Endodermal cell (in vitro differentiated cells): ENCODE data around the gene TRIP4. TPM values are rescaled to one million over a fixed set of nuclear protein-coding genes. Genes with fewer than 3 reads are reported as not detected.

Experiments
- DNase-seq: peaks from one replicate; pipeline ENCODE4 v3.0.0-alpha.2; 2017
- H3K27ac ChIP-seq: 2 replicates; pipeline ENCODE4 v1.5.1; 2013; ENCODE audit warnings: mild to moderate bottlenecking, low read depth, low read length, moderate library complexity
- H3K27me3 ChIP-seq: 2 replicates; pipeline ENCODE4 v1.6.1; 2013; ENCODE audit warnings: mild to moderate bottlenecking, low read length, moderate library complexity; ENCODE audit not compliant: insufficient read depth, control insufficient read depth, poor library complexity, severe bottlenecking
- H3K36me3 ChIP-seq: 2 replicates; pipeline ENCODE4 v1.7.0; 2013; ENCODE audit warnings: mild to moderate bottlenecking, low read length, moderate library complexity; ENCODE audit not compliant: control insufficient read depth, insufficient read depth
- H3K4me1 ChIP-seq: one replicate; pipeline ENCODE4 v1.7.0; 2013; ENCODE audit warnings: low read length; ENCODE audit not compliant: control insufficient read depth, insufficient read depth
- H3K4me3 ChIP-seq: 2 replicates; pipeline ENCODE4 v1.5.1; 2013; ENCODE audit warnings: mild to moderate bottlenecking, low read length, moderate library complexity
- H3K9ac ChIP-seq: 2 replicates; pipeline ENCODE4 v1.6.1; 2013; ENCODE audit warnings: mild to moderate bottlenecking, low read length, moderate library complexity; ENCODE audit not compliant: poor library complexity, severe bottlenecking; ENCODE audit errors: extremely low read depth
- H3K9me3 ChIP-seq: 2 replicates; pipeline ENCODE4 v1.6.1; 2013; ENCODE audit warnings: mild to moderate bottlenecking, low read length, moderate library complexity; ENCODE audit not compliant: control insufficient read depth
- H3K27ac Mint-ChIP-seq: 2 replicates; pipeline ENCODE4 v1.8.0; 2020; ENCODE audit warnings: mixed read lengths
- H3K27me3 Mint-ChIP-seq: 2 replicates; pipeline ENCODE4 v1.8.0; 2021; ENCODE audit warnings: mild to moderate bottlenecking, mixed read lengths; ENCODE audit not compliant: insufficient read depth
- H3K36me3 Mint-ChIP-seq: 2 replicates; pipeline ENCODE4 v1.8.0; 2020; ENCODE audit warnings: low read depth, mixed read lengths
- H3K4me1 Mint-ChIP-seq: 2 replicates; pipeline ENCODE4 v1.8.0; 2020; ENCODE audit warnings: mixed read lengths
- H3K4me3 Mint-ChIP-seq: 2 replicates; pipeline ENCODE4 v1.8.0; 2020; ENCODE audit warnings: mild to moderate bottlenecking, moderate library complexity, mixed read lengths
- H3K9me3 Mint-ChIP-seq: 2 replicates; pipeline ENCODE4 v1.8.0; 2020; ENCODE audit warnings: mild to moderate bottlenecking, mixed read lengths
- WGBS, 2 experiments: methylation state at CpG; one replicate each; pipeline versions ENCODE4 v1.1.5 to v1.1.7; 2013; ENCODE audit warnings: missing lambda C conversion rate in 2 of 2, mixed read lengths in 1 of 2; ENCODE audit not compliant: insufficient coverage in 1 of 2, insufficient read length in 1 of 2; 5-methylcytosine and 5-hydroxymethylcytosine counted together
- total RNA-seq, 2 donors: library from RNA; stranded (reverse); fragmentation: NEBNext Ultra II Directional in 1 of 2; extraction: Animal tissue kit (Norgen Biotek cat#: 25700) in 1 of 2; gene quantifications; 2 replicates in 1 of 2; 3 replicates in 1 of 2; pipeline ENCODE4 v1.2.1, GENCODE V29; 2021
- TF ChIP-seq, protein P1 (sequence below): fragments of 200-600 bp; sonication (generic); conservative IDR thresholded peaks from 2 replicates; pipeline ENCODE4 v1.5.0; 2021; ENCODE audit warnings: antibody characterized with exemption, mild to moderate bottlenecking

TRIP4 gene
- total RNA-seq, 2 donors from 2014 or later: 26.5 to 29.1 TPM

DNA sequence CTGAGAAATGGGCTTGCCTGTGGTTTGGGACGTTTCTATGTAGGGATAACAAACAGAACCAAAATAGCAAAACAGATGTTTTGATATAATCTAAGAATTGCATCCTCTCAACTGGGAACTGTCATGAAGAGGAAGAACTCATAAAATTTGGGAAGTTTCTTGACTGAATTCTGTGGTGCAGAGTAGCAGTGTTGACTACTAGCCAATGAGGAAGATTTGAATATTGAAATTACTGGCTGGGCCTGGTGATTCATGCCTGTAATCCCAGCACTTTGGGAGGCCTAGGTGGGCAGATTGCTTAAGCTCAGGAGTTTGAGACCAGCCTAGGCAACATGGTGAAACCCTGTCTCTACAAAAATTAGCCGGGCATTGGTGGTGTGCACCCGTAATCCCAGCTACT lies 114.9 kb downstream of the TRIP4 start:
- Mint-ChIP-seq H3K9me3 (no peaks in the 10 kb centered on the region), H3K27ac (peak overlapping the region; percentile 53), H3K4me1 (peaks cover 7% of the 10 kb centered on the region), H3K4me3 (no peak overlapping the region), H3K27me3 (no peaks in the 10 kb centered on the region), H3K36me3 (peaks cover 50% of the 10 kb centered on the region)
- TF ChIP-seq, protein P1, sequence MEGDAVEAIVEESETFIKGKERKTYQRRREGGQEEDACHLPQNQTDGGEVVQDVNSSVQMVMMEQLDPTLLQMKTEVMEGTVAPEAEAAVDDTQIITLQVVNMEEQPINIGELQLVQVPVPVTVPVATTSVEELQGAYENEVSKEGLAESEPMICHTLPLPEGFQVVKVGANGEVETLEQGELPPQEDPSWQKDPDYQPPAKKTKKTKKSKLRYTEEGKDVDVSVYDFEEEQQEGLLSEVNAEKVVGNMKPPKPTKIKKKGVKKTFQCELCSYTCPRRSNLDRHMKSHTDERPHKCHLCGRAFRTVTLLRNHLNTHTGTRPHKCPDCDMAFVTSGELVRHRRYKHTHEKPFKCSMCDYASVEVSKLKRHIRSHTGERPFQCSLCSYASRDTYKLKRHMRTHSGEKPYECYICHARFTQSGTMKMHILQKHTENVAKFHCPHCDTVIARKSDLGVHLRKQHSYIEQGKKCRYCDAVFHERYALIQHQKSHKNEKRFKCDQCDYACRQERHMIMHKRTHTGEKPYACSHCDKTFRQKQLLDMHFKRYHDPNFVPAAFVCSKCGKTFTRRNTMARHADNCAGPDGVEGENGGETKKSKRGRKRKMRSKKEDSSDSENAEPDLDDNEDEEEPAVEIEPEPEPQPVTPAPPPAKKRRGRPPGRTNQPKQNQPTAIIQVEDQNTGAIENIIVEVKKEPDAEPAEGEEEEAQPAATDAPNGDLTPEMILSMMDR: no peak
- H3K36me3 ChIP-seq: peaks cover 66% of the 10 kb centered on the region
- WGBS, 2 experiments: 90 to 92% methylated on average over 2 to 3 of the region's 3 CpGs
- H3K27me3 ChIP-seq: no peaks in the 10 kb centered on the region
- H3K4me1 ChIP-seq: peaks cover 4% of the 10 kb centered on the region
- H3K9me3 ChIP-seq: no peaks in the 10 kb centered on the region
- no peak for DNase-seq
- H3K4me3 ChIP-seq: no peak overlapping the region
- H3K9ac ChIP-seq: no peak overlapping the region
- H3K27ac ChIP-seq: no peak overlapping the region

DNA sequence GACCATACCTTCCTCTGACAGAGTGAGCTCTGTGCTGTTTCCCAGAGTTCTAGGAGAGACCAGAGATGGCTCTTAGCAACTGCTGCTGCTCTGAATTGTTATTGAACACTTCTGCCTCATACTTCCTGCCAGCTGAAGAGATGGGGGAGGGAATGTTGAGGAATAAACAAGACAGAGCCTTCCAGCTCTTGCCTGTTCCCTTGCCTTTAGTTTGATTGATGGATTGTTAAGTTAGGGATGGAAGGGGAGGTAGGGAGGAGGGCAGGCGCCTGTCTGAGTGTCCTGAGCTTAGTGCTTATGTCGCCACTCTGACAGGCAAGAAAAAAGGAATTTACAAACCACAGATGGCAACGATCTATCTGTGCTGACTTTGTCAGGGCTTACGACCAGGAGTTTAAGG lies 115.6 kb downstream of the TRIP4 start:
- no peak overlapping the region for H3K4me3 Mint-ChIP-seq
- H3K4me3 ChIP-seq: no peak overlapping the region
- H3K27me3 Mint-ChIP-seq: no peaks in the 10 kb centered on the region
- H3K4me1 Mint-ChIP-seq: peaks cover 8% of the 10 kb centered on the region
- no peak for DNase-seq
- TF ChIP-seq, protein P1: no peak
- peaks cover 4% of the 10 kb centered on the region for H3K4me1 ChIP-seq
- WGBS, 2 experiments: 77% methylated on average over 4 of the region's 4 CpGs; no CpG with 5 or more reads in 1 of the 2 experiments
- peak overlapping the region; percentile 38 for H3K27ac ChIP-seq
- peaks cover 66% of the 10 kb centered on the region for H3K36me3 ChIP-seq
- H3K36me3 Mint-ChIP-seq: peaks cover 50% of the 10 kb centered on the region
- no peak overlapping the region for H3K9ac ChIP-seq
- no peaks in the 10 kb centered on the region for H3K27me3 ChIP-seq
- H3K27ac Mint-ChIP-seq: no peak overlapping the region
- no peaks in the 10 kb centered on the region for H3K9me3 ChIP-seq
- H3K9me3 Mint-ChIP-seq: no peaks in the 10 kb centered on the region

DNA sequence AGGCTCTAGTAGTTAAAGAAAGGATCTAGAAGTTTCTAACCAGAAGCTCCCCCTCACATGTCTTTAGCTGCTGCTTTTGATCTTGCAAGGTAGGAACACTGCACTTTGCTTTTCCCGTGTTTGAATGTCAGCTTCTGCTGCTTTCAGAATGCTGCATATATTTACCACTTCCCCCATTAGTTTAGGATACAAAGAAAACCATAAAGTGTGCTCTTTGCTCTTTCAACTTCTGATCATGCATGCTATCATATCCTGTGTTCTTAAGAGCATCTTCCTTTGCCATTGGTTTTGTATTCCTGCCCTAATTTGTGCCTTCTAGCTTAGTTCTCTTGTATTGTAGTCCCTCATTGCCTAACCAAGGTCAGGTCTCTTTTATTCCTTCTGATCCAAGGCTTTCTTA lies 116.0 kb downstream of the TRIP4 start:
- H3K4me3 ChIP-seq: no peak overlapping the region
- H3K4me1 Mint-ChIP-seq: peaks cover 8% of the 10 kb centered on the region
- H3K9me3 Mint-ChIP-seq: no peaks in the 10 kb centered on the region
- no peaks in the 10 kb centered on the region for H3K27me3 Mint-ChIP-seq
- H3K36me3 Mint-ChIP-seq: peaks cover 49% of the 10 kb centered on the region
- TF ChIP-seq, protein P1: no peak
- no peaks in the 10 kb centered on the region for H3K9me3 ChIP-seq
- H3K27ac ChIP-seq: peak overlapping the region; percentile 0
- H3K36me3 ChIP-seq: peaks cover 64% of the 10 kb centered on the region
- 67 to 75% methylated on average over 1 of the region's 1 CpG for WGBS, 2 experiments
- no peak overlapping the region for H3K9ac ChIP-seq
- H3K27me3 ChIP-seq: no peaks in the 10 kb centered on the region
- H3K4me3 Mint-ChIP-seq: no peak overlapping the region
- peaks cover 4% of the 10 kb centered on the region for H3K4me1 ChIP-seq
- no peak for DNase-seq
- H3K27ac Mint-ChIP-seq: no peak overlapping the region

Other genes starting within 250 kb of the TRIP4 start
- 1 to 10 TPM; 1.6 to 2.6 TPM for gene SNX22, start 236.1 kb upstream of the TRIP4 start, total RNA-seq
- gene PPIB, start 224.8 kb upstream of the TRIP4 start, total RNA-seq: 100 to 1,000 TPM; 551 to 652 TPM
- 10 to 100 TPM; 24.5 to 31.4 TPM for gene CSNK1G1, start 31.7 kb upstream of the TRIP4 start, total RNA-seq
- 10 to 100 TPM; 28.9 to 78.0 TPM for gene PCLAF, start 6.4 kb upstream of the TRIP4 start, total RNA-seq
- gene ZNF609, start 72.7 kb downstream of the TRIP4 start, total RNA-seq: 10 to 100 TPM; 52.3 to 54.8 TPM